IMR-90 (cell line): ENCODE data around the gene TANK. TPM values are rescaled to one million over a fixed set of nuclear protein-coding genes. Genes with fewer than 3 reads are reported as not detected.

Source experiments
- ATAC-seq: fragments of 200-7000 bp; cut with Tn5 transposase; 2 replicates; pipeline ENCODE4 v1.9.1; 2020; ENCODE audit warnings: low read depth, mild to moderate bottlenecking, moderate library complexity
- BruUV-seq: library from RNA; stranded (reverse); fragments of 400-500 nt; replicated peaks from 2 replicates; lab custom pipeline; 2021; lab: Mats Ljungman, UMichigan
- CTCF ChIA-PET: fragments of 300-600 bp; formaldehyde crosslinking; extraction: SDS; loops from one replicate; lab custom pipeline; 2021; ENCODE audit warnings: antibody characterized with exemption; lab: Yijun Ruan, JAX
- POLR2A ChIA-PET: fragments of 300-600 bp; sonication (Branson Sonifier 250); formaldehyde crosslinking; loops from one replicate; lab custom pipeline; 2022; ENCODE audit warnings: antibody characterized with exemption; ENCODE audit not compliant: unreplicated experiment; lab: Charles Lee
- DNase-seq: peaks from one replicate; pipeline ENCODE4 v3.0.0; 2013
- H2AFZ ChIP-seq: replicated peaks from 2 replicates; pipeline ENCODE3; 2013; ENCODE audit warnings: low read length, mild to moderate bottlenecking; ENCODE audit not compliant: poor library complexity
- H2AK5ac ChIP-seq: 2 replicates; pipeline ENCODE4 v1.6.1; 2013; ENCODE audit warnings: low read depth, low read length, inconsistent platforms
- H2AK9ac ChIP-seq: replicated peaks from 2 replicates; pipeline ENCODE3; 2013; ENCODE audit warnings: mild to moderate bottlenecking, low read depth, low read length, moderate library complexity; ENCODE audit not compliant: poor library complexity
- H2BK120ac ChIP-seq: 2 replicates; pipeline ENCODE4 v1.6.1; 2013; ENCODE audit warnings: low read depth, low read length, inconsistent platforms
- H2BK15ac ChIP-seq: 3 replicates; pipeline ENCODE4 v1.6.1; 2013; ENCODE audit warnings: low read depth, low read length, inconsistent platforms
- H2BK20ac ChIP-seq: 2 replicates; pipeline ENCODE4 v1.6.1; 2013; ENCODE audit warnings: low read depth, mild to moderate bottlenecking, inconsistent platforms, low read length, moderate library complexity
- H2BK5ac ChIP-seq: 2 replicates; pipeline ENCODE4 v1.6.1; 2013; ENCODE audit warnings: mild to moderate bottlenecking, low read depth, low read length, inconsistent platforms; ENCODE audit not compliant: poor library complexity, severe bottlenecking
- H3K14ac ChIP-seq: replicated peaks from 2 replicates; pipeline ENCODE4 v1.6.1; 2013; ENCODE audit warnings: low read depth, low read length, inconsistent platforms
- H3K18ac ChIP-seq: 2 replicates; pipeline ENCODE4 v1.6.1; 2013; ENCODE audit warnings: low read depth, low read length, control low read depth
- H3K23ac ChIP-seq: 2 replicates; pipeline ENCODE4 v1.6.1; 2013; ENCODE audit warnings: low read depth, low read length, inconsistent platforms
- H3K27ac ChIP-seq: 2 replicates; pipeline ENCODE4 v1.5.1; 2013; ENCODE audit warnings: mild to moderate bottlenecking, control low read depth, low read length; ENCODE audit not compliant: insufficient read depth
- H3K27me3 ChIP-seq: 2 replicates; pipeline ENCODE4 v1.6.1; 2013; ENCODE audit warnings: low read length; ENCODE audit not compliant: control insufficient read depth, insufficient read depth
- H3K36me3 ChIP-seq: 2 replicates; pipeline ENCODE4 v1.6.1; 2013; ENCODE audit warnings: low read length, mixed read lengths; ENCODE audit not compliant: control insufficient read depth, insufficient read depth
- H3K4ac ChIP-seq: 2 replicates; pipeline ENCODE4 v1.6.1; 2013; ENCODE audit warnings: low read depth, low read length, inconsistent platforms
- H3K4me1 ChIP-seq: 2 replicates; pipeline ENCODE4 v1.6.1; 2013; ENCODE audit warnings: low read length, mixed read lengths; ENCODE audit not compliant: control insufficient read depth, insufficient read depth
- H3K4me2 ChIP-seq: 2 replicates; pipeline ENCODE4 v1.6.1; 2013; ENCODE audit warnings: low read depth, mild to moderate bottlenecking, control low read depth, low read length, moderate library complexity
- H3K4me3 ChIP-seq: 2 replicates; pipeline ENCODE4 v1.5.1; 2013; ENCODE audit warnings: low read depth, mild to moderate bottlenecking, control low read depth, low read length, moderate library complexity; ENCODE audit not compliant: insufficient read depth
- H3K56ac ChIP-seq: 2 replicates; pipeline ENCODE4 v1.6.1; 2013; ENCODE audit warnings: low read length, inconsistent platforms; ENCODE audit not compliant: insufficient read depth; ENCODE audit errors: extremely low read depth
- H3K79me1 ChIP-seq, 2 experiments: 2 replicates each; pipeline ENCODE4 v1.6.1; 2013; ENCODE audit warnings: low read length in 2 of 2, inconsistent platforms in 1 of 2, low read depth in 1 of 2
- H3K9ac ChIP-seq: 2 replicates; pipeline ENCODE4 v1.6.1; 2013; ENCODE audit warnings: low read depth, low read length, control low read depth
- H3K9me1 ChIP-seq: 2 replicates; pipeline ENCODE4 v1.6.1; 2013; ENCODE audit warnings: low read length, inconsistent platforms; ENCODE audit not compliant: insufficient read depth
- H3K9me3 ChIP-seq: 2 replicates; pipeline ENCODE4 v1.6.1; 2013; ENCODE audit warnings: low read length; ENCODE audit not compliant: control insufficient read depth, insufficient read depth
- H4K20me1 ChIP-seq: 2 replicates; pipeline ENCODE4 v1.6.1; 2013; ENCODE audit warnings: low read length, inconsistent platforms; ENCODE audit not compliant: insufficient read depth
- H4K5ac ChIP-seq: 2 replicates; pipeline ENCODE4 v1.6.1; 2013; ENCODE audit warnings: mild to moderate bottlenecking, low read depth, low read length, control low read depth
- H4K8ac ChIP-seq, 2 experiments: 2 replicates each; pipeline ENCODE4 v1.6.1; 2013; ENCODE audit warnings: low read depth in 2 of 2, low read length in 2 of 2, control low read depth in 1 of 2, inconsistent platforms in 1 of 2
- H4K91ac ChIP-seq: 2 replicates; pipeline ENCODE4 v1.6.1; 2013; ENCODE audit warnings: low read depth, low read length, inconsistent platforms; ENCODE audit not compliant: insufficient read depth
- BHLHE40 ChIP-seq: fragments of 150-350 bp; IDR thresholded peaks from 2 replicates; pipeline ENCODE4 v1.6.1; 2016; ENCODE audit warnings: mild to moderate bottlenecking, low read depth, low read length
- MAZ ChIP-seq: IDR thresholded peaks from 2 replicates; pipeline ENCODE4 v1.6.1; 2012; ENCODE audit warnings: low read depth, mild to moderate bottlenecking, low read length, improper control_type of control experiment, moderate library complexity, borderline replicate concordance
- RAD21 ChIP-seq: IDR thresholded peaks from 2 replicates; pipeline ENCODE4 v1.6.1; 2012; ENCODE audit warnings: low read length, improper control_type of control experiment
- WGBS, 2 experiments: methylation state at CpG; one replicate each; pipeline versions ENCODE4 v1.1.5 to v1.1.7; 2013; ENCODE audit warnings: missing lambda C conversion rate in 2 of 2; ENCODE audit not compliant: insufficient read length in 1 of 2; ENCODE audit errors: extremely low coverage in 2 of 2; 5-methylcytosine and 5-hydroxymethylcytosine counted together
- dilution Hi-C: fragments of 300-500 bp; cut with HindIII; formaldehyde crosslinking; loops from one replicate; pipeline ENCODE4 v1.14.3; 2018; ENCODE audit warnings: low sequenced_read_pairs; ENCODE audit not compliant: unreplicated experiment
- in situ Hi-C: fragments of 300-500 bp; cut with MboI; formaldehyde crosslinking; loops from 3 replicates; pipeline ENCODE4 v1.14.3; 2019; ENCODE audit warnings: low sequenced_read_pairs, inconsistent platforms, mixed read lengths
- intact Hi-C: fragments of 100-400 bp; cut with micrococcal nuclease; formaldehyde crosslinking; loops from 2 replicates; pipeline ENCODE4 v1.10.0; 2022
- polyA plus RNA-seq, 3 experiments: library from polyadenylated mRNA; depleted of rRNA; stranded (reverse); fragments of >200 nt; gene quantifications; 2 replicates each; pipeline ENCODE4 v1.2.3, GENCODE V29; 2012; ENCODE audit warnings: low replicate concordance in 1 of 3
- total RNA-seq: library from RNA; depleted of rRNA; stranded (reverse); fragments of >200 nt; gene quantifications from 2 replicates; pipeline ENCODE4 v1.2.3, GENCODE V29; 2012

The TANK gene
- total and polyA plus RNA-seq, 2 of the 4 experiments (the other 2 are of a cell fraction) = 25.4 to 41.9 TPM

GRCh38 chr2:161124201-161124600, 36.0 kb upstream of the TANK start:
- Histone ChIP-seq H2BK5ac (peak overlapping the region; percentile 91), H4K20me1 (no peaks in the 10 kb centered on the region), H3K4ac (peak overlapping the region; percentile 70), H2BK20ac (peak overlapping the region; percentile 81), H3K36me3 (no peaks in the 10 kb centered on the region), H3K27ac (peak overlapping the region; percentile 78; the same call in 1 of the 2 replicates), H4K8ac (peak overlapping the region; percentile 54 to 57; a peak in 3 of 4 replicates), H3K9me1 (peaks cover 7% of the 10 kb centered on the region; the same call in 1 of the 2 replicates), H3K4me3 (no peak overlapping the region), H2AFZ (peak overlapping the region; percentile 9), H3K9ac (no peak overlapping the region), H2BK120ac (peak overlapping the region; percentile 95), H3K18ac (peak overlapping the region; percentile 81), H2BK15ac (peak overlapping the region; percentile 95), H3K4me2 (no peak overlapping the region), H3K9me3 (no peaks in the 10 kb centered on the region), H4K5ac (peak overlapping the region; percentile 60; the same call in 1 of the 2 replicates), H3K27me3 (no peaks in the 10 kb centered on the region), H3K14ac (peak overlapping the region; percentile 88), H3K56ac (0 out of 2 replicates have a peak overlapping the region, but pooled peaks have one; percentile 26), H3K79me1 (no peaks in the 10 kb centered on the region), H2AK9ac (no peak overlapping the region), H4K91ac (peak overlapping the region; percentile 87), H3K23ac (peak overlapping the region; percentile 66; the same call in 1 of the 2 replicates), H3K4me1 (peaks cover 11% of the 10 kb centered on the region; the same call in 1 of the 2 replicates), H2AK5ac (peak overlapping the region; percentile 61)
- WGBS, 2 experiments = no CpG with 5 or more reads among the region's 2 CpGs
- POLR2A ChIA-PET = interaction anchor here (0.6 kb wide), 1 partner anchor 26 kb away, joined by 3 read pairs; no protein-coding TSS in a partner anchor
- dilution Hi-C loops = no loop called here
- DNase-seq (no peak), ATAC-seq (no peak)
- BruUV-seq = no TSS peak
- intact Hi-C loops = no loop called here
- TF ChIP-seq BHLHE40 (no peak), RAD21 (no peak), MAZ (no peak)
- CTCF ChIA-PET = no interaction called here
- in situ Hi-C loops = no loop called here
